Activated CD8-positive, alpha-beta memory T cell treated with anti-CD3 and anti-CD28 coated beads for 4 hours (primary cell): ENCODE measurements around the gene ZNF608.

Source experiments
- DNase-seq, 2 donors: peaks; one replicate each; pipeline ENCODE4 v3.0.0-alpha.2; 2020; ENCODE audit warnings: low read depth in 2 of 2

The ZNF608 gene

GRCh38 chr5:124716169-124716568 is 30.3 kb downstream of the ZNF608 start:
- no peak for DNase-seq

- DNase-seq, result no peak
These were observed 31.5 kb downstream of the ZNF608 start for GRCh38 chr5:124714910-124715309.

GRCh38 chr5:124713595-124713994 is 32.8 kb downstream of the ZNF608 start:
- no peak for DNase-seq

DNA sequence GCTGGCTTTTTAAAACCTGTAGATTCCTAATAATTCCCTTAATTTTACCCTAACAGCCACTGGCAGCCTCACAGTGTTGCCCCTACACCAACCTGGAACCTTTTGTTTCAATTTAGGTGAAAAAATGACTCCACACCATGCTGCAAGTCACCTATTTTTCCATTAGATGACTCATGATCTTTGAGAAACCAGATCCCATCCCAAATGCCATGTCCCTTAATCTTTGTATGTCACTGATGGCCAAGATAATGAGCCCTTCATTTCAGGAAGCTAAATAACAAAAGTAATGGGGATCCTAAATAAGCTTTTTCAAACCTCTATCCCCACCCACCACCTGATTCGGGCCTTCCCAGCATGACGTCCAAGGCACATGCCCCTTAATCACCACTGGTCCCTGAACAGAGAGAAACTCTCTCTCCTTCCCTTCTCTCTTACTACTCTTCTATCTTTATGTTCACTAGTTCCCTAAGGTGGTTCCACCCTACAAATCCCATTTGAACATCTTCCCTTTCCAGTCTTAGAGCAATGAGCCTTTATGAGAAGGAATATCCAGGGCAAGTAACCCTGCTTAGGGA is 33.6 kb downstream of the ZNF608 start:
- no peak for DNase-seq

DNA sequence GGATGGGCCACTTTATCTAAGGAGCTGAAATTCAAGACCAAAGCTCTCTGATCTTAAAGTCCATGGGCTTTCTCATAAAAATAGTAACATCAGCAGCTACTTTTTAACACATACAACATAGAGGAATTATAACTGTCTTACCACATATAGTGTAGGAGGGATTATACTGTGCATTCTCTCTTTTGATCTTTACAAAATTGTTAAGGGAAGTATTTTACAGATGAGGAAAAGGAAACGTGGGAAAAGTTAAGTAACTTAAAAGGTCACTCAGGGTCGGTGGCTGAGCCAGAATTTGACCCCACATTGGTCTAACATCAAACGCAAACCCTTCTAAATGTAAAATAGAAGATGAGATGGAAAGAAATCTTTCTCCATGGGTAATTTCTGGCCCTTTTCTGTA is 38.4 kb downstream of the ZNF608 start:
- DNase-seq, result no peak

- DNase-seq, result no peak
These were observed 38.9 kb downstream of the ZNF608 start for GRCh38 chr5:124707520-124707919.

GRCh38 chr5:124706729-124707361 is 39.6 kb downstream of the ZNF608 start:
- no peak for DNase-seq

GRCh38 chr5:124706051-124706450 is 40.4 kb downstream of the ZNF608 start:
- DNase-seq, result no peak

DNA sequence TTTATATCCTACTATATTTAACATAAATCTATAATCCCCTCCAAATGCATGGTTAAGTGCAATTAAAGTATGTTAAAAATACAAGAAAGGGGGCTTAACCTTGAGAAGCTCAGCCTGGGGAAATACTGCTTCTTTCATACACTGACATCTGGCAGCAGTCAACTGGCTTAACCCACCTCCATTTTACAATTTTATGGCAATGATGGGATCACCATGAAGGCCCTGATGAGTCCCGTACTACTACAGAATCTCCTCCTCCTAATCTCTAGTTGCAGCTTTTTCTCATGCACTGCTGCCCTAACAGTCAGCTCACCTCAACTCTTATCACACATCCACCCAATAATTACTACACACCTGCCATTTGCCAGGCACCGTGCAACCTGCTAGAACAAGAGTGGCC is 40.9 kb downstream of the ZNF608 start:
- DNase-seq, result no peak

GRCh38 chr5:124704594-124705284 is 41.7 kb downstream of the ZNF608 start:
- DNase-seq, result no peak

GRCh38 chr5:124703995-124704394 is 42.4 kb downstream of the ZNF608 start:
- DNase-seq, result no peak

DNA sequence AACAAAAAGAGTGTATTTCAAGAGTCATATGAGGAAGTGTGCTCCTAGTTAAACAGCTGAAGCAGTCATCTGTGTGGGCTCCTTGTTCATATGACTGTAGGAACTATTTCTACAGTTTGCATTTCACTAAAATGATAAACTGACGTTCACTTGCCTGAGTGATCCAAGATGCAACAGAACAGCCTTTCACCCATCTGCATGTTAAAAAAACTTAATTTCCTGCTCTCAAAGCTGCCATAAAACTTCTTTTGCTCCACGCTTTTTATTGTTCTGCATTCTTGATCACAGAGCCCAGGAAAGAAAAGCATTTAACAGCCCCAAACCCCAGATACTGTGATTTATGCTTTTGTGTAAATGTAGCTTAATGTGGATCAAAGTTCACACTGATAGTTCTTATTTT is 43.9 kb downstream of the ZNF608 start:
- DNase-seq, result no peak

DNA sequence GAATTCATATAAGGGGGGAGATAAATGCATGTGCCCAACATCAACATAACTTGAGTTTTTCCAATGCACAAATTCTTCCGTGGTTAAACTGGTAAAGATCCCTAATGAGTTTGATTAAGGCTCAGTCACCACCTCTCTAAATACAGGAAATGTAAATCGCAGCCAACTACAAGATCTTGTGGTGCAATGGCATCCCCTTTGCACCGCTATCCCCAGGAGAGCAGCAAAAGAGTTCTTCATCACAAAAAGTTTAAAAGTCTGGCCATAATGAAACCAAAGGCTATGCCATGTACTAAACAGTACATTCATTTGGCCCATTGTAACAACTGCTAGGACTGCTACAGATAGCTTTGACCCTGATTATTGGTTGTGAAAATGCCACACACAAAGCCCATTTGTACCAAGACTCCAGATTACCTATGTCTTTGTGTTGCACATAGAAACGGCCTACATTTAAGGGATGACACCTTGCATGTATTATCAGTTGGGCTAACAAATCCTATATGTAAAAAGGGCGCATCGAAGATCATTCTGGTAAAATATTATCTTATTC is 44.5 kb downstream of the ZNF608 start:
- DNase-seq, result no peak

- DNase-seq, result no peak
These were observed 45.4 kb downstream of the ZNF608 start for GRCh38 chr5:124701016-124701415.

DNA sequence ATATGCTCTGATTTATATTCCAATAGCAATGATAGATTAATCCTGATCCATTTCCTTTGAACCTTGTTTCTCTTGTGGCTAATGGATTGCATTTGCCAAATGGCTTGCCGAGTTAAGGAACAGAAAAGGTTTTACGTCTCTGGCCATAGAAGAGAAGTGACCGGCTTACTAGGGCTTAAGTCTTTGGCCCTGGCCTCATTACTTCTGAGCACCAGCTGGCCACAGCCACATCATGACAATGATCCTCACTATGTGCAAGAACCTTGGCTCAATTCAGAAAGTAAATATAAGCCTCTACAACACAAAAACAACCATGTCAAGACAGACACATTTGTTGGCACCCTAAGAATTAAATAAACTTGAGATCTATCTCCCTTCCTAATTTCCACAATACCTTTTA is 46.1 kb downstream of the ZNF608 start:
- DNase-seq, result no peak

GRCh38 chr5:124698770-124699169 is 47.7 kb downstream of the ZNF608 start:
- no peak for DNase-seq

GRCh38 chr5:124697933-124698591 is 48.4 kb downstream of the ZNF608 start:
- no peak for DNase-seq

- no peak for DNase-seq
These were observed 48.9 kb downstream of the ZNF608 start for GRCh38 chr5:124697501-124697900.

- no peak for DNase-seq
These were observed 49.5 kb downstream of the ZNF608 start for GRCh38 chr5:124696898-124697297.
